ENCODE results near the gene NLRC5.

Gene NLRC5

GRCh38 chr16:56980792-56981724, 8.3 kb upstream of the NLRC5 start:
- no peaks in the 10 kb centered on the region; the same call in 1 of the 2 replicates for H3F3A ChIP-seq (ENCODE audit: insufficient read depth, low read length)
- no peak overlapping the region for H3K4me3 ChIP-seq (ENCODE audit: low read length)
- no peaks in the 10 kb centered on the region; the same call in 1 of the 2 replicates for H4K20me1 ChIP-seq (ENCODE audit: insufficient read depth, low read length)
- no peaks in the 10 kb centered on the region for H3K79me2 ChIP-seq (ENCODE audit: low read length)
- H3K27ac ChIP-seq (ENCODE audit: low read length) = no peak overlapping the region
- no peak overlapping the region for H2AFZ ChIP-seq (ENCODE audit: low read length)
- peaks cover 81% of the 10 kb centered on the region for H3K27me3 ChIP-seq (replicated peaks; ENCODE audit: insufficient read depth, low read length)
- TF ChIP-seq EZH2 (optimal IDR thresholded peaks at IDR 0.05; ENCODE audit: low read depth, low read length) (no peak), EZH2phosphoT487 (IDR thresholded peaks at IDR 0.05; ENCODE audit: low read length) (no peak), CTCF (IDR thresholded peaks at IDR 0.05; ENCODE audit: low read length) (no peak)
- no peak for DNase-seq
- H3K4me2 ChIP-seq (ENCODE audit: low read depth, low read length) = 0 out of 2 replicates have a peak overlapping the region, but pooled peaks have one; percentile 18
- no peaks in the 10 kb centered on the region for H3K4me1 ChIP-seq (ENCODE audit: low read length)
- no peaks in the 10 kb centered on the region for H3K9me2 ChIP-seq (replicated peaks; ENCODE audit: insufficient read depth, low read length)
- no peaks in the 10 kb centered on the region for H3K9me3 ChIP-seq (replicated peaks; ENCODE audit: insufficient read depth, low read length)
- H3K9ac ChIP-seq (ENCODE audit: low read length) = no peak overlapping the region
- no peaks in the 10 kb centered on the region for H3K36me3 ChIP-seq (replicated peaks; ENCODE audit: insufficient read depth, low read length)

DNA sequence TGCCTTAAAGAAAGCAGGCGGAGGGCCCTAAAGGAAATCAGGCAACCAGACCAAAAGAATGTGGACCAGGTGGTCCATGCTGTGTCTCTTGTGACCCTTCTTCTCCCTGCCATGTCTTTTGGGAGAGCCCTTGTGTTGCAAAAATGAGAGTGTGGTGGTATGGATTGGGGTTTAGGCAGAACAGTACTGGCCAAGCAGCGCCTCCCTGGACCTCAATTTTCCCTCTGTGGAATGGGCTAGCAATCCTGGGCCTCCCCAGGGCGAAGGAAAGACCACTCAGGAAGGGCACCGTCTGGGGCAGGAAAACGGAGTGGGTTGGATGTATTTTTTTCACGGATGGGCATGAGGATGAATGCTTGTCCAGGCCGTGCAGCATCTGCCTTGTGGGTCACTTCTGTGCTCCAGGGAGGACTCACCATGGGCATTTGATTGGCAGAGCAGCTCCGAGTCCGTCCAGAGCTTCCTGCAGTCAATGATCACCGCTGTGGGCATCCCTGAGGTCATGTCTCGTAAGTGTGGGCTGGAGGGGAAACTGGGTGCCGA, 7.6 kb upstream of the NLRC5 start:
- TF ChIP-seq EZH2 (optimal IDR thresholded peaks at IDR 0.05; ENCODE audit: low read depth, low read length) (no peak), EZH2phosphoT487 (IDR thresholded peaks at IDR 0.05; ENCODE audit: low read length) (no peak), CTCF (IDR thresholded peaks at IDR 0.05; ENCODE audit: low read length) (no peak)
- H2AFZ ChIP-seq (ENCODE audit: low read length) = no peak overlapping the region
- no peaks in the 10 kb centered on the region for H3K9me2 ChIP-seq (replicated peaks; ENCODE audit: insufficient read depth, low read length)
- H3K4me3 ChIP-seq (ENCODE audit: low read length) = no peak overlapping the region
- H4K20me1 ChIP-seq (ENCODE audit: insufficient read depth, low read length) = no peaks in the 10 kb centered on the region; the same call in 1 of the 2 replicates
- no peak overlapping the region for H3K27ac ChIP-seq (ENCODE audit: low read length)
- no peaks in the 10 kb centered on the region for H3K79me2 ChIP-seq (ENCODE audit: low read length)
- H3K27me3 ChIP-seq (replicated peaks; ENCODE audit: insufficient read depth, low read length) = peaks cover 75% of the 10 kb centered on the region
- no peaks in the 10 kb centered on the region for H3K4me1 ChIP-seq (ENCODE audit: low read length)
- no peaks in the 10 kb centered on the region; the same call in 1 of the 2 replicates for H3F3A ChIP-seq (ENCODE audit: insufficient read depth, low read length)
- no peaks in the 10 kb centered on the region for H3K36me3 ChIP-seq (replicated peaks; ENCODE audit: insufficient read depth, low read length)
- H3K9me3 ChIP-seq (replicated peaks; ENCODE audit: insufficient read depth, low read length) = no peaks in the 10 kb centered on the region
- no peak for DNase-seq
- H3K4me2 ChIP-seq (ENCODE audit: low read depth, low read length) = no peak overlapping the region
- no peak overlapping the region for H3K9ac ChIP-seq (ENCODE audit: low read length)

GRCh38 chr16:56982695-56983094, 6.7 kb upstream of the NLRC5 start:
- Histone ChIP-seq H4K20me1 (ENCODE audit: insufficient read depth, low read length) (no peaks in the 10 kb centered on the region; the same call in 1 of the 2 replicates), H3K9me2 (replicated peaks; ENCODE audit: insufficient read depth, low read length) (no peaks in the 10 kb centered on the region), H3K4me3 (ENCODE audit: low read length) (no peak overlapping the region), H3K27ac (ENCODE audit: low read length) (no peak overlapping the region), H3K9ac (ENCODE audit: low read length) (no peak overlapping the region), H3K4me1 (ENCODE audit: low read length) (no peaks in the 10 kb centered on the region), H3K36me3 (replicated peaks; ENCODE audit: insufficient read depth, low read length) (no peaks in the 10 kb centered on the region), H3K79me2 (ENCODE audit: low read length) (no peaks in the 10 kb centered on the region), H3K9me3 (replicated peaks; ENCODE audit: insufficient read depth, low read length) (no peaks in the 10 kb centered on the region), H3F3A (ENCODE audit: insufficient read depth, low read length) (no peaks in the 10 kb centered on the region; the same call in 1 of the 2 replicates), H3K4me2 (ENCODE audit: low read depth, low read length) (no peak overlapping the region), H2AFZ (ENCODE audit: low read length) (no peak overlapping the region), H3K27me3 (replicated peaks; ENCODE audit: insufficient read depth, low read length) (peaks cover 69% of the 10 kb centered on the region)
- no peak for DNase-seq
- TF ChIP-seq CTCF (IDR thresholded peaks at IDR 0.05; ENCODE audit: low read length) (no peak), EZH2phosphoT487 (IDR thresholded peaks at IDR 0.05; ENCODE audit: low read length) (no peak), EZH2 (optimal IDR thresholded peaks at IDR 0.05; ENCODE audit: low read depth, low read length) (no peak)
